HCT116 (cell line): ENCODE results near the gene HSH2D.
"Not testable (repeated sequence)": the region's sequence is repeated elsewhere in the genome, so short reads cannot be mapped to it uniquely, and the experiment has no call there.

ENCODE experiments used
- CEBPB ChIP-seq: IDR thresholded peaks from 2 replicates; pipeline ENCODE4 v1.6.1; 2012; ENCODE audit warnings: low read depth
- EZH2phosphoT487 ChIP-seq: fragments of 200-600 bp; IDR thresholded peaks from 2 replicates; pipeline ENCODE4 v1.6.1; 2018; ENCODE audit warnings: antibody characterized with exemption, borderline replicate concordance
- POLR2A ChIP-seq: IDR thresholded peaks from 2 replicates; pipeline ENCODE4 v1.7.0; 2011; ENCODE audit warnings: borderline replicate concordance; ENCODE audit not compliant: insufficient read depth, insufficient read length; ENCODE audit errors: extremely low read depth
- POLR2AphosphoS5 ChIP-seq: IDR thresholded peaks from 2 replicates; pipeline ENCODE4 v1.6.1; 2011; ENCODE audit warnings: mild to moderate bottlenecking, low read depth, low read length, moderate library complexity
- TF ChIP-seq, protein P1 (sequence below), 3 experiments: fragments of 200-600 bp in 1 of 3; sonication (generic) in 1 of 3; IDR thresholded peaks in 2 of 3; conservative IDR thresholded peaks in 1 of 3; 2 replicates each; pipeline ENCODE4 v1.5.1; 2012 to 2017; ENCODE audit warnings: low read depth in 2 of 3, low read length in 2 of 3, antibody characterized with exemption in 1 of 3, borderline replicate concordance in 1 of 3, control low read depth in 1 of 3, mild to moderate bottlenecking in 1 of 3, mixed read lengths in 1 of 3, mixed run types in 1 of 3, moderate library complexity in 1 of 3; ENCODE audit not compliant: insufficient read depth in 1 of 3

DNA sequence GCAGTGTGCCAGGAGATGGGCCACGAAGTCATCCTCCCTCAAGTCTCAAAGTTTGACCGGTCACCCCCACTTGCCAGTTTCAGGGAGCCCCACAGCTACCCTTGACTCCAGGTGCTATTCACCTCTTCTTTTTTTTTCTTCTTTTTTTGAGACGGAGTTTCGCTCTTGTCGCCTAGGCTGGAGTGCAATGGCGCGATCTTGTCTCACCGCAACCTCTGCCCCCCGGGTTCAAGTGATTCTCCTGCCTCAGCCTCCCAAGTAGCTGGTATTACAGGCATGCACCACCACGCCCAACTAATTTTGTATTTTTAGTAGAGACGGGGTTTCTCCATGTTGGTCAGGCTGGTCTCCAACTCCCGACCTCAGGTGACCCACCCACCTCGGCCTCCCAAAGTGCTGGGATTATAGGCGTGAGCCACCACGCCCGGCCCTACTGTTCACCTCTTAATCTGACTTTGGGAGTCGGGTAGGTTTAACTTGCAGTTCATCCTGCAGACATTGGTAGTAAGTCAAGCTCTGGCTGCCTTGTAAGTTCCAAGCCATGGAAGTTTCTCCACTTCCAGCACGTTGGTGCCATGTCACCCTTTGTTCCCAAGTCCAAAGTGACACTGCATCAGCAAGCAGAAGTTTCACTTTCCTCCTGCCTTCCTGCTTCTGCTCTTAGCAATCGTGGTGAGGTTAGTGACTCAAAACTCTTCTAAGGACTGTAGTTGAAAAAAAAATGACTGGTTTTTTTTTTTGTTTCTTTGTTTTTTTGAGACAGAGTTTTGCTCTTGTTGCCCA lies 24.2 kb upstream of the HSH2D start:
- TF ChIP-seq EZH2phosphoT487, POLR2A, CEBPB, POLR2AphosphoS5: not testable (repeated sequence)
- TF ChIP-seq, protein P1, sequence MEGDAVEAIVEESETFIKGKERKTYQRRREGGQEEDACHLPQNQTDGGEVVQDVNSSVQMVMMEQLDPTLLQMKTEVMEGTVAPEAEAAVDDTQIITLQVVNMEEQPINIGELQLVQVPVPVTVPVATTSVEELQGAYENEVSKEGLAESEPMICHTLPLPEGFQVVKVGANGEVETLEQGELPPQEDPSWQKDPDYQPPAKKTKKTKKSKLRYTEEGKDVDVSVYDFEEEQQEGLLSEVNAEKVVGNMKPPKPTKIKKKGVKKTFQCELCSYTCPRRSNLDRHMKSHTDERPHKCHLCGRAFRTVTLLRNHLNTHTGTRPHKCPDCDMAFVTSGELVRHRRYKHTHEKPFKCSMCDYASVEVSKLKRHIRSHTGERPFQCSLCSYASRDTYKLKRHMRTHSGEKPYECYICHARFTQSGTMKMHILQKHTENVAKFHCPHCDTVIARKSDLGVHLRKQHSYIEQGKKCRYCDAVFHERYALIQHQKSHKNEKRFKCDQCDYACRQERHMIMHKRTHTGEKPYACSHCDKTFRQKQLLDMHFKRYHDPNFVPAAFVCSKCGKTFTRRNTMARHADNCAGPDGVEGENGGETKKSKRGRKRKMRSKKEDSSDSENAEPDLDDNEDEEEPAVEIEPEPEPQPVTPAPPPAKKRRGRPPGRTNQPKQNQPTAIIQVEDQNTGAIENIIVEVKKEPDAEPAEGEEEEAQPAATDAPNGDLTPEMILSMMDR (IDR thresholded peaks at IDR 0.05 in 2 of 3, conservative IDR thresholded peaks at IDR 0.05 in 1 of 3; ENCODE audit: borderline replicate concordance in 1 of 3, insufficient read depth in 1 of 3, low read depth in 2 of 3, low read length in 2 of 3), result not testable (repeated sequence)
